Measurements from ENCODE around the gene INHBE.
"Not testable (repeated sequence)": the region's sequence is repeated elsewhere in the genome, so short reads cannot be mapped to it uniquely, and the experiment has no call there.

The INHBE gene

GRCh38 chr12:57476993-57477709 is 22.0 kb downstream of the INHBE start:
- no peak for DNase-seq

DNA sequence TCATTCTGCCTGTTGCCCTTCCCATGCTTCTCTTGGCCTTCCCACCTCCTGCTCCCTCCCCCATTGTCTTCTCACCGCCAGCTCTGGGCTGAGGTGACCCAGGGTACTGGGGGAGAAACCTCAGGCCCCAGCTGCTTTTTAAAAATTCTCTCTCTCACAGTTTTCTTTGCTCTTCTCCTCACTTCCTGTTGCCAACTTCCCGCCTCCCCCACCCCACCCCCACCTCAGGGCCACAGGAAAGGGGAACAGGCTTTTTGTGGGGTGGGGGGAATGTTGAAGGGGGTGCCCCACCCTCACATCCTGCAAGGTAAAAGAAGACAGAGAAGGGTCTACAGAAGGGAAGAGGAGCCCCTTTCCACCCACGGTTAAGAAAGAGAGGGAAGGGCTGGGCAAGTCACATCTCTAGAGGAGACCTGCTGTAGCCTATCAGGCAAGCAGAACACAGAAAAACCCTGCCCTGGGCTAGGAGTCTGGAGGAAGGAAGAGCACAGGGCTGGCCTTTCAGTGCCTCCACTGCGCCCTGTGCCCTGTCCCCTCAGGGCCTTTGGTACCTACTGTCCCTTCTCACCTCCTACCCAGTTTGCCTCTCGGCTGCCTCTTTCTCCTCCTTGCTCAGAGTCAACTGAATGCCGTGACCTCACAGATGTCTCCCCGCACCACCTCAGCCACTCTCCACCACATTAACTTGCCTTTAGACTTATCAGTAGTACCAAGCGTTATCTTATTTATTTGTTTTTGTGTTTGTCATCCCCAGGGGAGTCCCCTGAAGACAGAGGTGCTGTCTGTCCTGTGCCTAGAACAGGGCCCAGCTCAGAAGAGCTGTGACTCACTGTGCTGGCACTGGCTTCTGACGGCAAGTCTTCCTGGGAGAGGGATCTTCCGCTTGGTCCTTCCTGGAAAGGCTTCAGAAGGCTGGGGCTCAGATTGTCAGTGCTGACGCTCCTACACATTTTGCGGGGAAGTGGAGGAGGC is 22.9 kb downstream of the INHBE start:
- DNase-seq: no peak

DNA sequence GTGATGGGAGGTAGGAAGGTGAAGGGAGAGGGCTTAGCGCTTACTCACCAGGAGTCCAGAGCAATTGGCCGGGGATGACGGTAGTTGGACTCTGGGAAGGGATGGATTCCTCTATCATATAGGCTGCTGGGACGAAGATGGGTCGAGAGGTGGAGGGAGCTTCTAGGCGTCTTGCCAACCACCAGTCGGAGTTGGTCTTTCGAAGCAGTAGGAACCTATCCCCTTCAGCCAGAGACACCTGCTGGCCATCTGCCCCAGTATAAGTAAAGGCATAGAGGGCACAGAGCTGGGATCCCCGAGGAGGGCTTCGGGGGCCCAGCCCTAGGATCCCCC is 23.9 kb downstream of the INHBE start:
- no peak for DNase-seq

DNA sequence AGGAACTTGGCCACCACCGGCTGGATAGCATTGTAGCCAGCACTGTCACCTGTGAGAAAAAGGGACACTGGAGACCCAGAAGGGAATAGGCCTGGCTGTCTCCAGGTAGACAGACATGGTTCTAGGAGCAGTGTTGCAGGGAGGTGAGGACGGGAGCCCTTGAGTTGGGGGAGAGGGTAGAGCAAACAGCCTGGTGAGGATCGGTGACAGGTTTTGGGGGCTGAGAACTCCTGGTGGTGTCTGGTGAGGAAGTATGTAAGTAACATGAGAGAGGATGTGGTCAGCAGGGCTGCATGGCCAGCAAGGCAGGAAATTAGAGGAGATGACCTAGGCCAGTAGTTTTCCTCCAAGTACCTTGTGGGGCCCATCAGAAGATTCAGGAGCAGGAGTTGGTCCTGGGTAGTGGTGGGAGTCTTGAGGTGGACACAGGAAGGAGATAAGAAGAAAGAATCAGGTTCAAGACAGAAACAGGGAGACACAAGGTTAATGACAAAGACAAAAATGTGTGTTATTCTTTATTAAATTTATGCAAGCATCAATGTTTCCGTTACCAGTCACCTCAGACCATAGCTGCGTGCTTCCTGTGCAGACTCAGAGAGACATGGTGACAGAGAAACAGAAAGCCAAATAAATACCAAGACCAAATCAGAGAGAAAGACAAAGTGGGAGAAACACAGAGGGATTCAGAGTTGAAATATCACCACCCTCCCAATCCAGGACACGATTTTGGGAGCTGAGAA is 24.4 kb downstream of the INHBE start, which contains the start of gene ARHGAP9:
Gene ARHGAP9, minus strand, starts transcription at position 491 of the 740 bp plus-strand sequence. Its CDS starts 460 bp downstream, at position 31.
- no peak for DNase-seq

DNA sequence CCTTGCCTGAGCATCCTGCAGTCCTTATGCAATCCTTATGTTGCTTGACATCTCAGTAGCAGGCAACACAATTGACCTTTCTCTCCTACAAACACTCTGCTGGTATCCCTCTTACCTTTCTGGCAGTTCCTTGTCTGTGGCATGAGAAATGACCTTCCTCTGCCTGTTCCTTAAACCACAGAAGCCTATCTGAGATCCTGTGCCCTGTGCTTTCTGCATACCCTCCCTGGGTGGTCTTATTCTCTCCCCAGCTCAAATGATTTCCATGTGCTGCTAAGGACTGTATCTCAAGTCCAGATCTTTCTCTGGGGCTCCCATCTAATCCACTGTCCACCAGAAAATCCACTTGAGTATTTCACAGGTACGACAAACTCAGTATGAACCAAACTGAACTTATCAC is 26.6 kb downstream of the INHBE start:
- no peak for DNase-seq

DNA sequence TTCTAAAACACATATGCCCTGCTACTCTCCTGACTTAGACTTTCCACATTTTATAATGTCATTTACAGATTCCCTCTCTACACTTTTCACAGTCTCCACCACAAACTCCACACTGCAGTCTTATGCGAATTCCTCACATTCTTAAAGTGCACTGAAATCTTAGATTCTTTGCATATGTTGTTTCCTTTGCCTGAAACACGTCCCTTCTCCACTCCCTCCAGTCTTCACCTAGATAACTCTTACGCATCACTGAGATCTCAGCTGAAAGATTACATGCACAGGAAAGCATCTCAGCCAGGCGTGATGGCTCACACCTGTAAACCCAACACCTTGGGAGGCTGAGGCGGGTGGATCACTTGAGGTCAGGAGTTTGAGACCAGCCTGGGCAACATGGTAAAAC is 28.4 kb downstream of the INHBE start:
- DNase-seq: no peak

GRCh38 chr12:57485695-57486094 is 30.6 kb downstream of the INHBE start:
- DNase-seq: no peak

GRCh38 chr12:57487055-57487596 is 32.0 kb downstream of the INHBE start:
- no peak for DNase-seq

GRCh38 chr12:57487597-57488401 is 32.7 kb downstream of the INHBE start, which contains the start of gene MARS1:
Gene MARS1 (plus strand): TSS chr12:57488068. CDS start chr12:57488091, 23 bp downstream.
- peak; percentile 93 to 96 for DNase-seq

- no peak for DNase-seq
Observed at GRCh38 chr12:57488402-57489156, 33.5 kb downstream of the INHBE start.

GRCh38 chr12:57489157-57489641 is 34.1 kb downstream of the INHBE start:
- no peak for DNase-seq

- DNase-seq: no peak
Observed at GRCh38 chr12:57490126-57490525, 35.0 kb downstream of the INHBE start.

- no peak for DNase-seq
Observed at GRCh38 chr12:57491393-57492280, 36.5 kb downstream of the INHBE start.

- not testable (repeated sequence) for DNase-seq
Observed at GRCh38 chr12:57495051-57495701, 40.1 kb downstream of the INHBE start.

- no peak for DNase-seq
Observed at GRCh38 chr12:57496822-57497221, 41.7 kb downstream of the INHBE start.

DNA sequence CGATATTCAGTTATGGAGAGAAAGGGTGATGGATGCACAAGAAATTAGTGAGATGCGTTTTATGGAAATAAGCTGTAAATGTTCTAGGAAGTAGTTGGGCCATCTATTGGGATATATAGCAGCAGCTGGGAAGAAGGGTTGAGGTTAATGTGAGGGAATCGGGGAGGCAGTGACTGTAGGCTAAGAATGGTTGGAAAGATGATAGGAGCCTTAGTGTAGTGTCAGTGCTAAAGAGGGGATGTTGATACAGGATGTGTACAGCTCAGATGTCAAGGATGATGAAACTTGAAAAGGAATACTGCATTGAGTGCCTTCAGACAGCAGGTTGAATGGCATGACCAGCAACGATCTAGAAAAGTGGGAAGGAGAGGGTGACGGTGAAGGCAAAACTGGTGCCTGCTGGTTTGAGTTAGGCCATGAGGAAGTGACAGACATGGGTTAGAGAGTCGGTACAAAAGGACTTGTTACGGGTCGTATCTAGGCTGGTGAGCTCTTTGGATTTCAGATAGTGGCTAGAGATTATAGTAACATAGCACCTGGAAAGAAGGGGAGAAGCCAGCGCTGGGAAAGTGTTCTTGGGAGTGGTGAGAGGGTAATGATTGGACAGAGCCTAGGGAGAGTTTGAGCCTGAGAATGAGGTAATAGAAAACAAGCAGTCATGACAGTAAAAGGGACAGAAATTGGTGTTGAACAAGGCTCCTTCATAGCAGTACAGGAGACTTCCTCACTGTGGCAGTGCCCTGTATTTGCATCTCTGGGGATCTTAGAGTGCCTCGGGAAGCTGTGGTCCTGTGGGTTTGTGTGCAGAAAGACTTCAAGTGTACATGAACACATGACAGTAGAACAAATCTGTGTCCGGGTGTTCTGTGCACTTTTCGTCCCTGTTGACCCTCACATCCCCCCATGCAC is 42.4 kb downstream of the INHBE start:
- DNase-seq: no peak

- no peak for DNase-seq
Observed at GRCh38 chr12:57498132-57498502, 43.0 kb downstream of the INHBE start.

DNA sequence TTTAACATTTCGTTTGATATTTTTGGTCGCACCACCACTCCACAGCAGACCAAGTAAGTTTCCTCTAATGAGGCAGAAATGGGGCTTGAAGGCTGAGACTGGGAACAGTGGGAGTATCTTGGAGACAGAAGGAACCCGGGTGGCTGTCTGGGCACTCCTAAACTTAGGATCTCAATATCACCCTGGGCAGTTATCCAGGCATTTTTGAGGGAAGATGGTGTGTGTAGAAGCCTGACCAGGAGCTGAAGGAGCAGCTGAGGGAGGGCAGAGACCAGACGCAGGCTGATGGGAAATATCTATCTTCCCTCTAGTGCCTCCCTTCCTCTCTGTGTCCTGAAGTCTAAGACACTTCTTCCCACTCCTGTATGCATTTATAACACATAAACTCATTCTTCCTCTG is 43.5 kb downstream of the INHBE start:
- DNase-seq: no peak
